ENCODE data around the gene FBXW8.

- no peak for TF ChIP-seq EZH2phosphoT487 (IDR thresholded peaks at IDR 0.05; ENCODE audit: borderline replicate concordance, low read length)
- TF ChIP-seq CTCF (conservative IDR thresholded peaks at IDR 0.05; ENCODE audit: low read depth, low read length) = no peak
Observed at GRCh38 chr12:117051380-117051779, 140.6 kb downstream of the FBXW8 start.
